PC-9 (cell line): ENCODE measurements around the gene COL23A1.

Source experiments
- CTCF ChIP-seq: fragments of 200-600 bp; sonication (generic); conservative IDR thresholded peaks from 2 replicates; pipeline ENCODE4 v1.6.1; 2017; ENCODE audit warnings: mixed run types, antibody characterized with exemption, mild to moderate bottlenecking, moderate library complexity
- EZH2 ChIP-seq: fragments of 200-600 bp; sonication (generic); IDR thresholded peaks from 2 replicates; pipeline ENCODE4 v1.8.0; 2017; ENCODE audit warnings: antibody characterized with exemption, low read depth

DNA sequence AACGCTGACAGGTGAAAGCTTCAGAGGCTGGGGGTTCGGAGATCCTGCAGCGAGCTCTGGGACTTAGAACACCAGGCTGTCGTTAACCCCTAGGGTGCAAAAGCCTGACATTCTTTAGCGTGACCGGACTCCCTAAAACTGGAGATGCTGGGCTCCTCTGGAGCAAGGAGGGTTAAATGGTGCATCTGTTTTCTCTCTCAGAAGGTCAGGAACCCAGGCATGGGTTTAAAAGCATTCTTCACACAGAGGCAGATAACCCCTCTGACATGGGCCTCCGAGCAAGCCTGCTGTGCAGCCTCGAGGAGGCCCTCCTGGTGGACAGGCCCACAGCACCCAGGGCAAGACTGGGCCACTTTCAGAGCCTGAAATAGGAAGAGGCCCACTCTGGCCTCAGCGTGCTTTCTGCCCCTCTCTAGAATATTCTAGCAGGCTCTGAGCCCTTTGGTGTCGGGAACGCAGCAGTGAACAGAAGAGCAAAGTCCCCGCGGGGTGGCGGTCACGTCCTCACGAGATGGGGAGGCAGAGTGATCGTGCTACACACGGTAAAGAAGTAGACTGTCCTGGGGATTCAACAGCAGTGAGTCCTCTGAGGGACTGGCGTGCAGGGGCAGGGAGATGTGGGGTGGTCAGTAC lies 124.8 kb downstream of the COL23A1 start:
- TF ChIP-seq CTCF (no peak), EZH2 (no peak)
